ENCODE data around the gene DDX10.

DNA sequence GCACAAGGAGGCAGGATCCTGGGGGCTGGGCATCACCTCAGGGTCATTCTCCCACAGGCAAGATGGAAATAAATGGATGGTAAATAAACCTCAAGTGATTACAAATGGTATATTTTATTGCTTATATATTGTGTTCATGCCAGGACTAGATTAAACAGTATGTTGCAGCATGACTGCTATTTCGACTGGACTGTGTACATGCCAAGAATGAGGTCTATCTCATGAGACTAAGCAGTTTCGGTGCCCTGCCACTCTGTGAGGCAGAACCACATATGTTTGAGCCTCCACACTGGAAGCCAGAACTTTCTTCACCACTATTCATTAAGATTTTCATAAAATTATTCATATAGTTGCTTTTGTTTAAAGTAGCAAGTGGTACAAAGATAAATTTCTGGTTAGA lies 140.2 kb downstream of the DDX10 start:
- TF ChIP-seq POLR2A (IDR thresholded peaks at IDR 0.05; ENCODE audit: low read length) (no peak), GATA1 (IDR thresholded peaks at IDR 0.05; ENCODE audit: low read depth, low read length) (no peak)

All from erythroblast (primary cell).